HG02678 (cell line): ENCODE data around the gene KCNJ6.

Source experiments
- ATAC-seq: cut with Tn5 transposase; IDR thresholded peaks from one replicate; pipeline ENCODE4 v1.9.1; 2021; ENCODE audit warnings: mild to moderate bottlenecking, moderate library complexity; ENCODE audit not compliant: unreplicated experiment

The KCNJ6 gene

DNA sequence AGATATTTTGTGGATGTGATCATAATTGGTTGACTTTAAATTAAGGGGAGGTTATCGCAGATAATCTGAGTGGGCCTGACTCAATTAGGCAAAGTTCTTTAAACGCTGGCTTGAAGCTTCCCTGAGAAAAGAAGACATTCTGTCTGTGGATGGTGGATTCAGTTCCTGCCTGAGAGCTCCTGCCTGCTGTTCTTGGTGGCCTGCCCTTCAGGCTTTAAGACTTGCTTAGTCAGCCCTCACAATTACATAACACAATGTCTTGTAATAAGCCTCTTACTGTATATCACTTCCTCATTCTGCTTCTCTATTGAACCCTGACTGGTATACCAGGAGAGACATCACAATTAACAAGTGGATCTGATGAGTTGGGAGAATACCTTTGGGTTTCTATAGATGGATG is 50.2 kb downstream of the KCNJ6 start:
- ATAC-seq, result no peak

DNA sequence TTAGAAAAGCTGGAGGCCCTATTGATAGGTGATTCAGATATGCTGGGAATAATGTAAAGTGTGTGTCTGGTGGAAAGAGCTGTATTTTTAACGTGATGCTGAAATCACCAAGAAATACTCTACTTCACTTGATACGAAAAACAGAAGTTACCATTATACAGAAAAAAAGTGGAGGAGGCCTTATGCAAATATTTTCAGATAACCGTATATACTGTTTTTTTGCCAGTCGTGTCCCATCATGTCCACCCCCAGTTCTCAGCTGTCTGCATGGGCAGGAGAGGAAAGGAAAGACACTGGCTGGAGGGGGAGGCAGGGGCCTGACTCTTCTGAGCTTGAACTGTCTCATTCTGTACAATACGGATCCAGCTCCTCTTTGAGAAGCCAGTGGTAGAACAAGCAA is 51.1 kb downstream of the KCNJ6 start:
- ATAC-seq, result no peak

DNA sequence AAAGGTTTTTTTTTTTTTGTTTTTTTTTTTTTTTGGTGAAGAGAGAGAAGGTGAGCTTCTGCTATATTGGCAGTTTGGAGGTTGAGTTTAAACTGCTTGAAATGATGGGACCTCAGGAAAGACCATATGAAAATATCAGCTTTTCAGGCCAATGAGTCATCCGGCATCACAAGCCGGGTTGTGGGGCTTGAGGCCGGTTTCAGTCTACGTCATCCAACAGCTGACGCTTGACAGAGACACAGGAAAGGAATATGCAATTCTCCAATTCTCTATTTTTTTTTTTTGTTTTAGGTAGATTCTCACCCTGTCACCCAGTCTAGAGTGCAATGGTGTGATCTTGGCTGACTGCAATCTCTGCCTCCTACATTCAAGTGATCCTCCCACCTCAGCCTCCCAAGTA is 52.4 kb downstream of the KCNJ6 start:
- ATAC-seq, result no peak

DNA sequence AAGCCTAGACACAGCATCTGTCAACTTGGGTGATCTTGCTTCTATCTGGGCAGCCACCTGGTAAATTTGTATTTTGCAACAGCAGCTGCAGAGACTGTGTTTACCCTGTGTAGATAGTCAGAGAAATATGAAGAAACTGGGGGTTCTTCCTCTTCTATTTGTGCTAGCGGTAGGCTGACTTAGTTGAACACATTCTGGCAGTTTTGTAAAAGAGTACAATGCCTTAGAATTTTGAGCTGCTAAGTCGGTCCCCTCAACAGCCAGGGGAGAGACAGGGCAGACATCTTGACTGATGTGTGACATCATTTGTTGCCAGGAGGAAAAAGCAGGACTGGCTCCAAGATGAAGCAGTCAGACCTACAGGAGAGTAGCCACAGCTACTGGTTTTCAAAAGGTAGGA is 53.7 kb downstream of the KCNJ6 start:
- peak; percentile 54 for ATAC-seq

DNA sequence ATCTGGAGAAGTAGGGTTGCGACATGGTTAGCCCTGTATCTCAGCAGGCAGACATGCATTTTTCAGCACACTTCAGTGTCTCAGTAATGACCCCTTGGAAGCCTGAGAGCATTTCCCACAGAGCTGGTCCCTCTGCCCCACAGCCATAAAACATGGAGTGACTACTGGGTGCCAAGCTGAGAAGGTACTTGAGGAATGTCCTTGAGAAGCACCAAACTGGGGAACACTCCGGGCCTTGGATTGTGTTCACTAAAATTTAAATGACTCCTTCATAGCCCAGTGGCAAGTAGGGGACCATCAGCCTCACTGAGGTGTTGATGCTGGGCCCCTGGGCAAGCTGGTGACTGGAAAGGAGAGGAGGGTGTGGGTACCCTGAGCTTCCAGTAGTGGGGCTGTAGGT is 54.7 kb downstream of the KCNJ6 start:
- no peak for ATAC-seq

DNA sequence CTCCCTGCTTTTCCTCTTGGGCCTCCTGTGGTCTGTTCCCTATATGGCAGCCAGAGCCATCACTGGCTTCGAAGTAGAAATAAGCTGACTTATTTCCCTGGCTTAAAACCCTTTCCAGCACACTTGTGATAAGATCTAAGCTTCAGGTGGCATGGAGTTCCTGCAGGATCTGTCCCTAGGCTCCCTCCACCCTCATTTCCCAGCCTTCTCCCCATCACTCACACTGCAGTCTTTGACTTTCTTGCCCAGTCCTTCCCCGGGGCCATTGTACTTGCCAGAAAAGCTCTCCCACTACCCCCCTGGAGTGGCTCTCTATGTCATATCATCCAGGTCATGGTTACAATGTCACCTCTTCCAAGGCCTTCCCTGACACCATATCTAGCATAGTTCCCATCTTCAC is 55.8 kb downstream of the KCNJ6 start:
- ATAC-seq, result no peak

DNA sequence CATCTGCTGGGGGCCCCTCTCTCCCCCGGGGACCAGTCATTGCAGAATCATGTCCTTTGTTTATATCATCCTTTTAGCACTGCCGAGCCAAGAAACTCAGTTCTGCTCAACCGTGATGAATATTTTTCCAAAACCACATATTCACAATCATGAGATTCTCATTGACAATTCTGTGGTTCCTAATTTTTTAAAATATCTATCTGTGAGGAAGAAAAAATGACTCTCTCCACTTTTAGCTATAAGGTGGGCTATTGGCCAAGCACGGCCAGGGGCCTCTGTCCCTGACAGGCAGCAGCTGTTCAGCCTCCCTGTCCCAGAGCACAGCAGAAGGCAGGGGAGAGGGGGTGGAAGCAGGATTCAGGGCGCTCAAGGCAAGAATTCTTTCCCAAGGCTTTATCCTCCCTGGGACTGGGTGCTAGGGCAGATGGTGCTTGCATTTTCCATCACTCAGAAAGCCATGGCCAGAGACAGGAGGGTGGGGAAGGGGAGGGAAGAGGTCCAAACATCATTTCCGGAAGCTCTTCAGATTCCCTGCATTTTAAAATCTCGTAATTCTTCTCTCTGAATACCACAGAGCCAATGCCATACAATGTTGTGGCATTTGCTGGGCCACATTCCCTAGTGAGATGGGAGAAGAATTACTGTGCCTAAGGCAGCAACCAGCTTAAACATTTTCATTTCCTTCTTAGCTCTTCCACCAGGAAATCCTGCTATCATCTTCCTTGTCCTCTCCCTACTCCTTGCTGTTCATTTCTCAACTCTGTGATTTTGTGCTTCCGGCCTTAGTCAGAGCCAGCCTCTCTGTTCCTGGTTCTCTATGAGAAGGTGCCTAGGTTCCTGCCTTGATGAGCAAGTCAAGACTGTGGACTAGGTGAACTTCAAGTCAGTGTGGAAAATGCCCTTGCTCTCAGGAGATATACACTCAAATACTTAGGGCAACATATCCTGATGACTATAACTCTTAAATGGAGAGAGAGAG is 60.3 kb downstream of the KCNJ6 start:
- no peak for ATAC-seq

DNA sequence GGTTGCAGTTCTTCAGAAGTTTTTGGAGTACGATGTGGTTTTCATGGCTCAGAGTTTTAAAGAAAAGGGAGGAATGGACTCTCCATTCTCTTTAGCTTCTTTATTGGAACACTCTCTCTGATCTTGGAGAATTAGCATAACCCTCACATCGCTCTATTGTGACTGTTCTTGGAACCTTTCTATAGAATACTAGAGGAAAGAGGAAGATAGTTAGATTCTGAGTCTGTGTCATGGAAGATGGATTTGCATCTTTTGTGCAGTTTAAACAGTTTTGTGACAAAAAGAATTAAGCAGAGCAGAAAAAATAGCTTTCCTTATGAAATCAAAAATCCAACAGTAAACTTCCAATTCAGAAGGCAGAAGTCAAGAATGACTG is 61.0 kb downstream of the KCNJ6 start:
- ATAC-seq, result no peak

DNA sequence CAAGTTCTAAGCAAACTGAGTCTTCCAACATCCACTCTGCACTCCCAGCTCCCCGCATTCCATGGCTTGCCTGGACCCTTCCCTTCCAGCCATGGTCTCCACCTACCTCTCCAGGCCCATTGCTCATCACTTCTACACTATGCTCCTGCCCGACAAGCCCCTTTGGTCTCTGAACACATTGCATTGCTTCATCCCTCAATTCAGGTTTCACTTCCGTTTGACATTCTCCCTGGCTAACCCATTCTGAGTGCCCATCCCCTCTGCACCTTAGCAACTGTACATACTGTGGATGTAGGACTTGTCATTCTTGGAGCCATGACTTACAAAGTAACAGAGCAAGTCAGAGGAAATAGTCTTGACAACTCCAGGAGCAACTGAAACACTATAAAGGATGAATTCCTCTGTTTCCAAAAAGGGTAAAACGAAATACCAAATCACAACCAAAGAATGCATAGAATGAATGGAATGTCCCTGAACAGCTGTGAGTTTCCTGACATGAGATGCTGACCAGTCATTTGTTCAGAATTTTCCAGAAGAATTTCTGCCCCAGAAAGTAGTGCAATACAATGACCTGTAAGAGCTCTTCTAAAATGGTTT is 66.7 kb downstream of the KCNJ6 start:
- ATAC-seq, result no peak

DNA sequence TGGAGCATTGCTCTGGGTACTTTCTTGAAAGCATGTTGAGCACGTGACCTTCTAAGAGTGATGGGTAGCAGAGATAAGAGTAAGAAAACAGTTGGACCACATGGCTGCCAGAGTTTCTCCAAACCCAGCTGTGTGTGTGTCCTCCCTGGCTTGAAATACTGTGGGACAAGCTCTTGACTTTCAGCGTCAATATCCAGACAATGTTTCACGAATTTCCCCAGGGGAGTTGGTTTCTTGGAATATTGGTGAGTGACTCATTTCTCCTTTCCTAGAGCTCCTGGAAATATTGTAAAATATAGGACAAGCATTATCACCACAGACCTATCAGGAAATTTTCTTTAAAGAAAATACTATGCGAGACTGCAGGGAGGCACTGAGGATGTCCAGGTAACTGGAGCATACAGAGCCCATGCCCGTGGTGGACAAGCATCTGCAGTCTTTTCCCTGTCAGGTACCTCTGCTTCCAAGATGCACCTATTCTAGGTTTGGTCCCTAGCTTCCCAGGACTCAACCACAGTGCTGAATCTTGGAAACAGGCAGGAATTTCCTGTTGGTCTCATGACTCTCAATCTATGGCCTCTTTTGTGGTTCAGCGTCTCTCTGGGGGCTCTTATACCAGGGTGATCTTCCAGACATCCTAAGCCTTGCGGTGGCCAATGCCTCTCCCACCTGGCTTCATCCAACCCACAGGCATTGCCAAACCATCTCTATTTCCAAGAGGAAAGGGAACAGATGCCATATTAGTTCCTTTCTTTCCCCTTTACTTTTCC is 67.4 kb downstream of the KCNJ6 start:
- no peak for ATAC-seq

DNA sequence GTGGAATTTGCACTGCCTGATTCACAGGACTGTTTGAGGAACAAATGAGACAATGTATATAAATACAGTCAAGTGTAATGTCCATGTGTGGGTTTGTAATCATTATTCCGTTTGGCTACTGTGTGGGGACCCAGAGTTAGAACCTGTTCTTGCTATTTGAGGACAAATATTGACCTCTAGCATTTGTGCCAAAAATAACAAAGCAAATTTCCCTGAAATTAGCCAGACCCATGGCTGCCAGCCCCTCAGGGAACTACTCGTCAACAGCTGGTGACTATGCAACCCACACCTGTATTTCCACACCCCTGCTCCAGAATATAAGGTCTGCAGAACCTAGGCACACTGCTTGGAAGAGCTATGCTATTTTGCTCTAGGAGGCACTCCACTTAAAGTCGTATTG is 70.7 kb downstream of the KCNJ6 start:
- no peak for ATAC-seq

DNA sequence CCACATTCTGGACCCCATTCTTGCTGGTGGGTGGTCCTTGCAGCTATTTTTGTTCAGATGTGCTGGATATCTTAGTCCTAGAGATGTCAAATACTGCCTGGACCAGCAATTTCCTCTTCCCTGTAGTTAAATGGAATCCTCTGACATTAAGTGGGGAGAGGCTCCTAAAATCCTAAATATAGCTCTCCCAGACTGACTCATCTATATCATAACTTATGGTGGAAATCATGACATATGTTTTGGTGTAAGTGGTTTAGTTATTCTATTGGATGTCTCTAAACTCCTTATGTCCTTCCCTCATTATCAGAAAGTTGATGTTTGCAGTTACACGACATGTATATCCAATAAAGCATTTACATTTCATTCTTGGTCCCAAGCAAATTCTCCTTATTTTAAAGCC is 73.1 kb downstream of the KCNJ6 start:
- ATAC-seq, result no peak

DNA sequence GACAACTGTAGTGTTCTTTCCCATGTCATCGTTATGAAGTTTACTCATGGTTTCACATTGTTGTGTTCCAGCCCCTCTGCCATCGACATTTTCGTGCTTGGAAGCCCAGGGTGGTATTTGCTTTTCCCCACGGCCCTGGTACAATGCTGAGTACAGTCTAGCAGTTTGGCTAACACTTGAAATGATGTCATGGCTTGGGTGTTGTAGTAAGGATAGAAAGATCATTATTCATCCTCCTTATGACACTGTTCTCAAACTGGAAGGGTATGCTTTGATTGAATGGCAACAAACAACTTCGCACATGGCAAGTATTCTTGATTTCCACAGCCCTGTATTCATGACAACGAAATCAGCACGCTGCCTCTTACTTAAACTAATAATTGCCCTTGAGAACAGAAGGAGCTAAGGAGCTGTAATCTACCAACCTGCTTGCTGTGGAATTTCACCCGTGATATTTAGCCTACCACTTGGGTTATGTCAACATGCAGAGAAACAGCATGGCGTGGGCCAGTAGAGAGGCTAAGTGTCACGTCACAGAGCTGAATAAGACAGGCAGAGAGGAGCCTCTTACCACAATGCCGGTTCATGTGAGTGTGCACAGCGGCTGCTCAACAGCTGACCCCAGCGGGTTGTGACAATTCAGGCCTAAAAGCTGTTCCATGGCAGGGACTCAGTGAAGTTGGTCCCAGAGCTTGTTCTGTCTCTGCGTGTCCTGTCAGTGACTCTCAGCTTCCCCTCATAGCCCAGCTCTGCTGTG is 73.9 kb downstream of the KCNJ6 start:
- ATAC-seq, result no peak

DNA sequence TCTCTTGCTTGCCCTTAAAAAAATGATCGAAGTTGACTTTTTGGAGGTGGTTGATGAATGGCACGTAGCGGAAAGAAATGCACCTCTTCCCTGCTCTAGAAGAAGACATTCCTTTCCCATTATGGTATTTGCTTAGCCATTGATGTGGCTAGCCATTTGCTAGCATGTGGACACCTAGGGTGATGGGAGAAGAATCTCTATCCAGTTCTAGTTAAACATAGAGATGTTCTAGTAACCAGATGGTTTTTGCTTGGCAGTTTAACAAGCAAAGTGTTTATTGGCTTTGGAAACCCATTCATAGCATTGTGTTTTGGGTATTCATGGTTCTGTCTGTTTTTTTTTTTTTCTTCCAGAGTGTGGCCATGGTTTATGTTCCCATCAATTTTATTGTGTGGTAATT is 78.9 kb downstream of the KCNJ6 start:
- ATAC-seq, result no peak

DNA sequence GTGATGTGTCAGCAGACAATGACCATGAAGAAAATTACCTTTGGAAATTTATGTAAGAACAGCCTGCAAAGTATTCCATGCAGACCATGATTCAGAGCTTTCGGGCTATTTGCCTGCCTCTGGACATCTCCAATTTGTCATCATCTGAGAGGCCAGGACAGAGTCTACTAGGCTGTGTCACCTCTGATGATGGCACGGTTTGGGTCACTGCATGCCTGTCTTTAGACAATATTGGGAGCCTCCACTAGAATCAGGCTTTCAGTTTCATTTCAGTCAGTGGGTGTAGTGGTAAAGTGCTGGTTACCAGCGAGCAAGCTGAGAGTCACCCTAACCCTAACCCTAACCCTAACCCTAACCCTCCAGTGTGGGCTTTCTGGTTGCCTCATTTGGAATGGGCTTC is 80.8 kb downstream of the KCNJ6 start:
- ATAC-seq, result no peak

DNA sequence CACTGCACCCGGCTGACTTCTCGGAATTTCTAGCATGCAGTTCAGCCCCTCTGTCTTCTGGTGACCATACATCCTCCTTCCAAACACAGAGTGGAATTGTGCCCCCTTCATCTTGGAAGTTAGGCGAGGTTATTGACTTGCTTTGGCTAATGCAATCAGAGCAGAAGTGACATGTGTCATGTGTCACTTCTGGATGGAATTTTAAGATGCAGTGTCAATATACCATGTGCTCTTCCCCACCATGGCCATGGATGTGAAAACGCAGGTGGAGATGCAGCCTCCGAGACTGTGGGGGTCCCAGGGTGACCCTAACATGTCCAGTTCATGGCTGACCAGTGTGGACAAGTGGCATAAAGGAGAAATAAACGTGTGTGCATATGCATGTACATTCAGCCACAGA is 83.0 kb downstream of the KCNJ6 start:
- ATAC-seq, result no peak

DNA sequence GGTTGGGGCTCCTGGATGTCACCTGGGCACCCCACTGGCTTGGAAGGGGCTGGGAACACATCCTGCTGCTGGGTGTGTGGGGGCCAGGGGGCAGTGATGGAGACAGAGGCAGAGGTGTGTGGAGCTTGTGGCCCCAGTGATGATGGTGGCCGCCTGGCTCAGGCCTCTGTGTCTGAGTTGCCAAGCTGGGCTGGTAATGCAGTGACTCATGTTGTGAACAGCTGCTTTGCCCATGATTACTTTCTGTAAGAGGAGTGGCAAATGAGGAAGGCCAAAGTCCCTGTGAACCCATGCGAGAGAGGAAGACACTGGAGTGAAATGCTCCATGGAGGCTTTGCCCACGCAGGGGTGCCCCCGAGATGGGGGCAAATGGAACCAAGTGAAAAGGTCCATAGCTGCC is 86.8 kb downstream of the KCNJ6 start:
- no peak for ATAC-seq

DNA sequence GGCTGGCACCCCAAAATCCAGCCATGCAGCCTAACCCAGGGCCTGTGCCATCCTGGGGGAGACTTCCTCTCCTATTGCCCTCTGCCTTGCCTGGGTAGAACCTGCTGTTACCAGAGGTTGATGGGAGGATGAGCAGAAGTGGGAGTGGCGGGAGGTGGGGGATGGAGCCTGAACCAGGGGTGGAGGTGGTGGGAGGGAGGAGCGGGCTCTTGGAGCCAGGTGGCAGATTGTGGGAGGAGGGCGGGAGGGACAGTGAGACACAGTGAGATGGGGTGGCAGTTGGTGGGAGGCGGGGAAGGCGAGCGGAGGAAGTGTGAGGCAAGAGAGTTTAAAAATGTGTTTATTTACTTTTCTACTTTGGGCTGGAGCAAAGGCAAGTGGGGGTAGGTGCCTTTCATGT is 87.3 kb downstream of the KCNJ6 start:
- ATAC-seq, result no peak

DNA sequence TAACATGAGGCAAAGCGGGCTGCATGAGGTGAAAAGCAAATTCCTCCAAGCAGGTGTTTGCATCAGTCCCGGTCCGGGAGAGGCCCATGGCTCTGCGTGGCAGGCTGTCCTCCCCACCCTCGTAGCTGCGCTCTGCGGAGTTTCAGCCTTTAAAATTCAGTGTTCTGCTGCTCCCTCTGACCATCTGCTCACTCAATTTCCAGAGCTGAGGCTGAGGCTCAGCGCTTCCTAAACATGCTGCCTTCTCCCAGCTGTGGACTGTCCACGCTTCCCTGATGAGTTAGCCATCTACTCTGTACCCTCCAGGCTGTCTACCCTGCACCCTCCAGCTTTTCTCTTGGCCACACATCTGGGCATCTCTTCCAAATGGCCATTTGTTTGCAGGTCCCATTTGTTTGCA is 87.7 kb downstream of the KCNJ6 start:
- no peak for ATAC-seq

DNA sequence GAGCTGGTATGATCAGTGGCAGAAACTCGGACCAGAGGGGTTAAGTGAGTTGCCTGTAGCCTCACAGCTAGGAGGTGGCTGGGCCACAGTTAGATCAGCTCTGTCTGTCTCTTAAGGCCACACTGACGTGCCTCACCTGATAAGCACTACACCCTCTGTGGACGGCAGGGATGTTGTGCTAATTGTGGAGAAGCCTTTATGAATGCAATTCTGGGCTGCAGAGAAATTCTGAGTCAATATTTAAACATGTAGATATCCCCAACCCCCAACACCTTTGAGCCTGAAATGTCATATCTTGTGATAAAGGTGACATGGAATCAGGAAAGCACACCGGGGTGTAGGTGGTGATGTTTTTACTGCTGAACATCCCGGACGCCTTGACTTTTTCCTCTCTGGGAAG is 88.3 kb downstream of the KCNJ6 start:
- ATAC-seq, result no peak

DNA sequence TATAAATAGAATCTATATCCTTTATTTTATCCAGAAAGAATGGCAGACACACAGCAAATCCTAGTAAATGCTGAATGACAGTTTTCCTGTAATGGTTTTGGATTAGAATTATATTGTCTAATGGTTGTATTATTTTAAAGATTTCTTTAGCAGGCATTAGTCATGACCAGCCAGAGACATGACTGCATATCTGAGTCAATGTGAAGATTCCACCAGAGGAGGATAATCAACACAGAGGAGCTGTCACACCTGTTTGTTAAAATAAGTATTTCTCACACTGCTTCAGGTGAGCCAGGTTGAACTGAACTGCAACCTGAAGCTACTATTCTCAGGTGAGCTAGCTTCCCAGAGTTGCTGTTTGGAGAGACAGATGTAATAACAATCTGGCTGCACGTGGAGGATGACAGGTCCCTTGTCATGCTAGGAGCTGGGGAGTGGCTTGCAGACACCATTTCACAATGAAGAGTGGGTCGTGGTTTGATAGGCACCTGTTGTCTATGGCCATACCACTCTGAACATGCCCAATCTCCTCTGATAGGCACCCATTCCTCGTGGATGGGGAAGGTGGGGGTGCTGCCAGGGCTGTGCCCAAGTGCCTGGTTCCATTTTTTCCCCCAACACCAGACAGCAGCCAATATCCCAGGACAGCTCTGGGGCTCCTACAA is 94.3 kb downstream of the KCNJ6 start:
- no peak for ATAC-seq
